ENCODE measurements around the gene FAM72C. TPM values are rescaled to one million over a fixed set of nuclear protein-coding genes. Genes with fewer than 3 reads are reported as not detected.
"Not testable (repeated sequence)": the region's sequence is repeated elsewhere in the genome, so short reads cannot be mapped to it uniquely, and the experiment has no call there.

FAM72C gene
- total RNA-seq, 1 donor from 2014 or later, result not detected

GRCh38 chr1:143988602-143989426 lies 17.0 kb upstream of the FAM72C start:
- intact Hi-C loops (cut with DNase I); DNase-seq (ENCODE audit: low spot score): not testable (repeated sequence)

- DNase-seq (ENCODE audit: low spot score); intact Hi-C loops (cut with DNase I): not testable (repeated sequence)
Observed at GRCh38 chr1:143987868-143988267, 16.1 kb upstream of the FAM72C start.

GRCh38 chr1:143984721-143985473 lies 13.1 kb upstream of the FAM72C start:
- intact Hi-C loops (cut with DNase I); DNase-seq (ENCODE audit: low spot score): not testable (repeated sequence)

- intact Hi-C loops (cut with DNase I), result not testable (repeated sequence)
Observed at GRCh38 chr1:143974416-143974815, 2.6 kb upstream of the FAM72C start.

GRCh38 chr1:143973876-143974414 lies 2.2 kb upstream of the FAM72C start:
- intact Hi-C loops (cut with DNase I); DNase-seq (ENCODE audit: low spot score): not testable (repeated sequence)

More at GRCh38 chr1:143974416-143974815, 2.6 kb upstream of the FAM72C start:
- DNase-seq (ENCODE audit: low spot score), result not testable (repeated sequence)

GRCh38 chr1:143972753-143973326 lies 1.1 kb upstream of the FAM72C start:
- intact Hi-C loops (cut with DNase I); DNase-seq (ENCODE audit: low spot score): not testable (repeated sequence)

GRCh38 chr1:143965860-143966259 lies 5.9 kb downstream of the FAM72C start:
- DNase-seq (ENCODE audit: low spot score); intact Hi-C loops (cut with DNase I): not testable (repeated sequence)

GRCh38 chr1:143964294-143964693 lies 7.5 kb downstream of the FAM72C start:
- intact Hi-C loops (cut with DNase I); DNase-seq (ENCODE audit: low spot score): not testable (repeated sequence)

- intact Hi-C loops (cut with DNase I); DNase-seq (ENCODE audit: low spot score): not testable (repeated sequence)
Observed at GRCh38 chr1:143955930-143956329, 15.9 kb downstream of the FAM72C start.

- DNase-seq (ENCODE audit: low spot score); intact Hi-C loops (cut with DNase I): not testable (repeated sequence)
Observed at GRCh38 chr1:143952913-143953312, 18.9 kb downstream of the FAM72C start.

GRCh38 chr1:143951485-143952391 lies 20.0 kb downstream of the FAM72C start:
- intact Hi-C loops (cut with DNase I), result not testable (repeated sequence)

GRCh38 chr1:143947749-143948148 lies 24.0 kb downstream of the FAM72C start:
- DNase-seq (ENCODE audit: low spot score); intact Hi-C loops (cut with DNase I): not testable (repeated sequence)

More at GRCh38 chr1:143951485-143952391, 20.0 kb downstream of the FAM72C start:
- not testable (repeated sequence) for DNase-seq (ENCODE audit: low spot score)

GRCh38 chr1:143945253-143945652 lies 26.5 kb downstream of the FAM72C start:
- intact Hi-C loops (cut with DNase I); DNase-seq (ENCODE audit: low spot score): not testable (repeated sequence)

GRCh38 chr1:143944576-143945240 lies 27.1 kb downstream of the FAM72C start:
- intact Hi-C loops (cut with DNase I); DNase-seq (ENCODE audit: low spot score): not testable (repeated sequence)

- intact Hi-C loops (cut with DNase I), result not testable (repeated sequence)
Observed at GRCh38 chr1:143943319-143943978, 28.3 kb downstream of the FAM72C start.

GRCh38 chr1:143942238-143942860 lies 29.4 kb downstream of the FAM72C start:
- DNase-seq (ENCODE audit: low spot score); intact Hi-C loops (cut with DNase I): not testable (repeated sequence)

More at GRCh38 chr1:143943319-143943978, 28.3 kb downstream of the FAM72C start:
- not testable (repeated sequence) for DNase-seq (ENCODE audit: low spot score)

- DNase-seq (ENCODE audit: low spot score); intact Hi-C loops (cut with DNase I): not testable (repeated sequence)
Observed at GRCh38 chr1:143939666-143940065, 32.1 kb downstream of the FAM72C start.
